Ovary (tissue), 3 donors: Measurements from ENCODE around the gene C15orf62.

ENCODE experiments used
- EP300 ChIP-seq: sonication (generic); formaldehyde crosslinking; IDR thresholded peaks from one replicate; pipeline ENCODE4 v1.6.1; 2017; ENCODE audit warnings: antibody characterized with exemption
- POLR2A ChIP-seq: fragments of 450-650 bp; IDR thresholded peaks from one replicate; pipeline ENCODE4 v1.6.1; 2017; ENCODE audit warnings: antibody characterized with exemption, mild to moderate bottlenecking, moderate library complexity
- TF ChIP-seq, protein P1 (sequence below), 3 donors: fragments of 450-650 bp in 2 of 3; fragments of 200-600 bp in 1 of 3; IDR thresholded peaks; one replicate each; pipeline versions ENCODE4 v1.5.1 to v1.8.0; 2016 to 2022; ENCODE audit warnings: antibody characterized with exemption in 3 of 3, mild to moderate bottlenecking in 1 of 3
- donor health status: DM: no; HTN: no; CAD: no.

DNA sequence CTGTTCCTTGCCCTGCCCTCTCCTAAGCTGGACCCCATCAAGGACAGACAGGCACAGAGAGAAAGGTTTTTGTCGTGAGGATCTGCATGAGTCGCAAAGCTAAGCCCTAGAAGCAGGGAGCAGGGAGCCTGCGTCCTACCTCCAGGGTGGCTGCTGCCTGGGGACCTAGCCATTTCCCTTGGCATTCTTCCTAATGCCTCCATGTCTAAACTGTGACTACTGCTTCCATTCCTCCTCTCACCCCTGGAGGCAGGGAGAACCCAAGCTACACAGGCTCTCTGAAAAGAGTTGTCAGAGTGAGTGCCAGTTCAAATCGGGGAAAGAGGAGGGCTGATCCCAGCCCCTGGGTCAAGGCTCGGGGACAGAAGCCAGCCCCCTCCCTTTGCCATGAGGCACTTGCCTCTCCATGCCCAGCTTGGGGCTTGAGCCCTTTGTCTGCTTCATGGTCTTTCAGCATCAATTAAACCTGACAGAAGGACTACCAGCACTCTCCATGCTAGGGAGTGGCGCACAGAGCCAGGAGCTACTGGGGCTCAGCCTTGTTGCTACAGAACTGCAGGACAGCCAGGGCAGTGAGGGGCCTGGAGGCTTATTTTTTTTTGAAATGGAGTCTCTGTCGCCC, 3.5 kb upstream of the C15orf62 start:
- TF ChIP-seq EP300: no peak
- TF ChIP-seq, protein P1, sequence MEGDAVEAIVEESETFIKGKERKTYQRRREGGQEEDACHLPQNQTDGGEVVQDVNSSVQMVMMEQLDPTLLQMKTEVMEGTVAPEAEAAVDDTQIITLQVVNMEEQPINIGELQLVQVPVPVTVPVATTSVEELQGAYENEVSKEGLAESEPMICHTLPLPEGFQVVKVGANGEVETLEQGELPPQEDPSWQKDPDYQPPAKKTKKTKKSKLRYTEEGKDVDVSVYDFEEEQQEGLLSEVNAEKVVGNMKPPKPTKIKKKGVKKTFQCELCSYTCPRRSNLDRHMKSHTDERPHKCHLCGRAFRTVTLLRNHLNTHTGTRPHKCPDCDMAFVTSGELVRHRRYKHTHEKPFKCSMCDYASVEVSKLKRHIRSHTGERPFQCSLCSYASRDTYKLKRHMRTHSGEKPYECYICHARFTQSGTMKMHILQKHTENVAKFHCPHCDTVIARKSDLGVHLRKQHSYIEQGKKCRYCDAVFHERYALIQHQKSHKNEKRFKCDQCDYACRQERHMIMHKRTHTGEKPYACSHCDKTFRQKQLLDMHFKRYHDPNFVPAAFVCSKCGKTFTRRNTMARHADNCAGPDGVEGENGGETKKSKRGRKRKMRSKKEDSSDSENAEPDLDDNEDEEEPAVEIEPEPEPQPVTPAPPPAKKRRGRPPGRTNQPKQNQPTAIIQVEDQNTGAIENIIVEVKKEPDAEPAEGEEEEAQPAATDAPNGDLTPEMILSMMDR (IDR thresholded peaks at IDR 0.05): no peak
- no peak for TF ChIP-seq POLR2A
